ENCODE results near the gene ANKRD35. TPM values are rescaled to one million over a fixed set of nuclear protein-coding genes. Genes with fewer than 3 reads are reported as not detected.

Gene ANKRD35
- polyA plus RNA-seq, 1 of the 3 experiments (the other 2 are of a cell fraction), result 0.08 TPM

DNA sequence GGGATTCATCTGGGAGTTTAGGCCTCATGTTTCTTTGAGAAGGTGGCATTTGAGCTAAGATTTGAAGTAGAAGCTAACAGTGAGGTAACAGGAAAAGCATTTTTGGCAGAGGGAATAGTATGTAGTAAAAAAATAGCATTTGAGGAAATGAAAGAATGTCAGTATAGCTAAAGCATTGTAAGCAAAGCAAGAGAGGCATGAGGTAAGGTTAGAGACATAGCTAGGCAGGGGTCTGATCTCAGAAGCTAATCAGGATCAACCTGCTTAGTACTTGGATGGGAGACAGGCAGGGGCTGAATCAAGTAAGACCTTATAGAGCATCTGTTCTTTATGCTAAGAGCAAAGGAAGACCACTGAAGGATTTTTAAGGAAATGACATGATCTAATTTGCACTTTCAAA lies 57.7 kb downstream of the ANKRD35 start:
- Histone ChIP-seq H3K79me2 (ENCODE audit: insufficient read depth) (peaks cover 43% of the 10 kb centered on the region), H3K36me3 (replicated peaks in 1 of 2; ENCODE audit: control insufficient read depth in 1 of 2, insufficient read depth in 2 of 2, low read length in 1 of 2) (peaks cover 52 to 54% of the 10 kb centered on the region in 2 experiments), H3K4me1 (ENCODE audit: control insufficient read depth in 1 of 2, insufficient read depth in 2 of 2, low read depth in 1 of 2, low read length in 1 of 2) (peaks cover 0 to 12% of the 10 kb centered on the region in 2 experiments; a peak in 2 of 4 replicates), H3K4me3 (ENCODE audit: low read depth in 2 of 2, low read length in 1 of 2) (no peak overlapping the region), H2AFZ (ENCODE audit: low read depth) (no peak overlapping the region), H3F3A (replicated peaks; ENCODE audit: insufficient read depth) (peaks cover 14% of the 10 kb centered on the region), H3K9me3 (no peaks in the 10 kb centered on the region), H3K9ac (no peak overlapping the region), H3K27ac (ENCODE audit: low read depth in 2 of 2, low read length in 1 of 2) (no peak overlapping the region), H4K20me1 (ENCODE audit: insufficient read depth) (no peaks in the 10 kb centered on the region), H3K27me3 (ENCODE audit: insufficient read depth) (no peaks in the 10 kb centered on the region), H3K4me2 (no peak overlapping the region), H3K9me2 (no peaks in the 10 kb centered on the region)
- DNase-seq, result no peak
- CTCF ChIA-PET, result interaction anchor here (1.2 to 10.4 kb wide), 3 partner anchors 18 to 149 kb away, joined by 3 to 121 read pairs (median 7); partner anchors contain the start of gene NUDT17
- TF ChIP-seq GATA2 (CRISPR knock-in tag; IDR thresholded peaks at IDR 0.05) (no peak), EP300 (IDR thresholded peaks at IDR 0.05; ENCODE audit: borderline replicate concordance in 1 of 2, low read depth in 1 of 2, low read length in 1 of 2) (no peak), RAD21 (IDR thresholded peaks at IDR 0.05; ENCODE audit: low read length) (no peak), TAF1 (IDR thresholded peaks at IDR 0.05; ENCODE audit: borderline replicate concordance, low read depth, low read length) (no peak), USF2 (IDR thresholded peaks at IDR 0.05; ENCODE audit: borderline replicate concordance, low read depth, low read length) (no peak), FOXJ3 (CRISPR knock-in tag; IDR thresholded peaks at IDR 0.05) (no peak), FOSL2 (IDR thresholded peaks at IDR 0.05; ENCODE audit: borderline replicate concordance, low read depth) (no peak), GABPA (IDR thresholded peaks at IDR 0.05; ENCODE audit: low read depth) (no peak), YY1 (IDR thresholded peaks at IDR 0.05; ENCODE audit: low read depth) (no peak), FOXM1 (IDR thresholded peaks at IDR 0.05; ENCODE audit: low read depth) (no peak)
- TF ChIP-seq, protein P1, sequence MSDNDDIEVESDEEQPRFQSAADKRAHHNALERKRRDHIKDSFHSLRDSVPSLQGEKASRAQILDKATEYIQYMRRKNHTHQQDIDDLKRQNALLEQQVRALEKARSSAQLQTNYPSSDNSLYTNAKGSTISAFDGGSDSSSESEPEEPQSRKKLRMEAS (IDR thresholded peaks at IDR 0.05; ENCODE audit: low read depth), result no peak
- POLR2A ChIA-PET, result interaction anchor here (0.6 kb wide), 1 partner anchor 100 kb away, joined by 5 read pairs; no protein-coding TSS in a partner anchor

DNA sequence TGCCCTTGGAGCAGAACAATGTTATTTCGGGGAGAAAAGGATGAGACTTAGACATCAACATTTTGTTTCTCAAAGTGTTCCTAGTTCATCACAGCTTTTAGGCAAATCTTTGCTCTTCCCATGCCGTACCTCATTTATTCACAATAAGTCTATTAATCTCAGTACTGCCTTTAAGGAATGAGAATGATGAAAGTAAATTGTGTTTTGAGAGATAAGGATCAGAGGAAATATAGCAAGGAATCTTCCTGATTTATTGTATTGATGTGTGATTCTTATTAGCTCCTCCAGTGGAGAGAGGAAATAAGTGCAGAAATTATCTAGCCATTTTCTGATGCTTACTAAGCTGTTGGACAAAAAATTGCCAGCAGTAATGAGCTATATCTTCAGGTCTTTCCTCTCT lies 59.6 kb downstream of the ANKRD35 start:
- Histone ChIP-seq H3K9me2 (no peaks in the 10 kb centered on the region), H3K4me2 (peak overlapping the region; percentile 74), H3K36me3 (replicated peaks in 1 of 2; ENCODE audit: control insufficient read depth in 1 of 2, insufficient read depth in 2 of 2, low read length in 1 of 2) (peaks cover 39 to 45% of the 10 kb centered on the region in 2 experiments), H3K4me1 (ENCODE audit: control insufficient read depth in 1 of 2, insufficient read depth in 2 of 2, low read depth in 1 of 2, low read length in 1 of 2) (peaks cover 0 to 12% of the 10 kb centered on the region in 2 experiments; a peak in 2 of 4 replicates), H3K27ac (ENCODE audit: low read depth in 2 of 2, low read length in 1 of 2) (peak overlapping the region; percentile 28 to 92; a peak in 3 of 4 replicates), H3F3A (replicated peaks; ENCODE audit: insufficient read depth) (peaks cover 14% of the 10 kb centered on the region), H3K4me3 (ENCODE audit: low read depth in 2 of 2, low read length in 1 of 2) (peak overlapping the region; percentile 90 to 99; a peak in 2 of 4 replicates), H3K27me3 (ENCODE audit: insufficient read depth) (no peaks in the 10 kb centered on the region), H4K20me1 (ENCODE audit: insufficient read depth) (no peaks in the 10 kb centered on the region), H3K9ac (no peak overlapping the region; the same call in 1 of the 2 replicates), H3K9me3 (no peaks in the 10 kb centered on the region), H2AFZ (ENCODE audit: low read depth) (no peak overlapping the region), H3K79me2 (ENCODE audit: insufficient read depth) (peaks cover 47% of the 10 kb centered on the region)
- CTCF ChIA-PET, result interaction anchor here (0.8 to 10.4 kb wide), 7 partner anchors 19 to 181 kb away, joined by 3 to 121 read pairs (median 4); partner anchors contain the start of genes ITGA10 and NUDT17
- DNase-seq, result no peak
- POLR2A ChIA-PET, result interaction anchor here (1.7 kb wide), 1 partner anchor 32 kb away, joined by 4 read pairs; no protein-coding TSS in a partner anchor
- TF ChIP-seq, protein P2, sequence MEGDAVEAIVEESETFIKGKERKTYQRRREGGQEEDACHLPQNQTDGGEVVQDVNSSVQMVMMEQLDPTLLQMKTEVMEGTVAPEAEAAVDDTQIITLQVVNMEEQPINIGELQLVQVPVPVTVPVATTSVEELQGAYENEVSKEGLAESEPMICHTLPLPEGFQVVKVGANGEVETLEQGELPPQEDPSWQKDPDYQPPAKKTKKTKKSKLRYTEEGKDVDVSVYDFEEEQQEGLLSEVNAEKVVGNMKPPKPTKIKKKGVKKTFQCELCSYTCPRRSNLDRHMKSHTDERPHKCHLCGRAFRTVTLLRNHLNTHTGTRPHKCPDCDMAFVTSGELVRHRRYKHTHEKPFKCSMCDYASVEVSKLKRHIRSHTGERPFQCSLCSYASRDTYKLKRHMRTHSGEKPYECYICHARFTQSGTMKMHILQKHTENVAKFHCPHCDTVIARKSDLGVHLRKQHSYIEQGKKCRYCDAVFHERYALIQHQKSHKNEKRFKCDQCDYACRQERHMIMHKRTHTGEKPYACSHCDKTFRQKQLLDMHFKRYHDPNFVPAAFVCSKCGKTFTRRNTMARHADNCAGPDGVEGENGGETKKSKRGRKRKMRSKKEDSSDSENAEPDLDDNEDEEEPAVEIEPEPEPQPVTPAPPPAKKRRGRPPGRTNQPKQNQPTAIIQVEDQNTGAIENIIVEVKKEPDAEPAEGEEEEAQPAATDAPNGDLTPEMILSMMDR (IDR thresholded peaks at IDR 0.05), result peak; percentile 47
- TF ChIP-seq SIN3A (IDR thresholded peaks at IDR 0.05; ENCODE audit: borderline replicate concordance, low read depth, low read length), result no peak
- WGBS (ENCODE audit: low lambda C conversion rate), result 69% methylated on average over 2 of the region's 2 CpGs
